T1000 (cell line): ENCODE results near the gene TOM1L1.

Experiments used
- DNase-seq: peaks from one replicate; lab custom pipeline; 2025; ENCODE audit warnings: mixed read lengths; lab: John Stamatoyannopoulos, UW

The TOM1L1 gene

DNA sequence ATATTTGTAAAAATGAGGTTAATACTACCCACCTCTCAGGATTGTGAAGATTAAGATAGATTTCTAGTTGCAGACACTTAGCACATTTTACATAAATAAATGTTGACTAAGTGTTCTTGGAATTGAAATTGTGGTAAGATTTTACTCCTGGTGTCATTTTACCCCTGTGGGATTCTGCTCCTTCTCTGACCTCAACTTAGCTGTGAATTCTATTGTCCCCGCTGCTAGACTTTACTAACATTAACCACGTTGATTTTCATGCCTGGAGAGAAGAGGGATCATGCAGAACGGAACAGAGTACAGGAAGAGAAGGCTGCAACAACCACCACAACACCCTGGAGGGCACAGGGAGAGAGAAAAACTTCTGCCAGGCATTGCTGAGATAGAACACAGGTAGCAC lies 2.1 kb upstream of the TOM1L1 start:
- DNase-seq: no peak

DNA sequence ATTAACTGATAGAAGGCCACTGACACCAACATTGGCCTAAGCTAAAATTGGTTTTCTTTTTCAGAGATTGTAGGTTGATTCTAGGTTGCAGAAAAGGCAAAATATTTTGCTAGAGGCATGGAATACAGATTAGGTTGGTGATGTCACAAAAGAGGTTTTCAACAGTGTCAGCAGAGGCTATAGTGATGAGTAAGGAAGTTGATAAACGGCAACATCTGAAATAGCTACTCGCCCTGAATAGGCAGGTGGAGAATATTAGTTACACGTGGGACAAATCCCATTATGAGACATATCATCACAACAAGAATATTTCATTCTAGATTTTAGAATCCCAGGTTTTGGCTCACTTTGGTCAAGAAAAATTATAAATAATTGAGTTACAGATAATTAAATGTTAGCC lies 1.5 kb upstream of the TOM1L1 start:
- DNase-seq: no peak

DNA sequence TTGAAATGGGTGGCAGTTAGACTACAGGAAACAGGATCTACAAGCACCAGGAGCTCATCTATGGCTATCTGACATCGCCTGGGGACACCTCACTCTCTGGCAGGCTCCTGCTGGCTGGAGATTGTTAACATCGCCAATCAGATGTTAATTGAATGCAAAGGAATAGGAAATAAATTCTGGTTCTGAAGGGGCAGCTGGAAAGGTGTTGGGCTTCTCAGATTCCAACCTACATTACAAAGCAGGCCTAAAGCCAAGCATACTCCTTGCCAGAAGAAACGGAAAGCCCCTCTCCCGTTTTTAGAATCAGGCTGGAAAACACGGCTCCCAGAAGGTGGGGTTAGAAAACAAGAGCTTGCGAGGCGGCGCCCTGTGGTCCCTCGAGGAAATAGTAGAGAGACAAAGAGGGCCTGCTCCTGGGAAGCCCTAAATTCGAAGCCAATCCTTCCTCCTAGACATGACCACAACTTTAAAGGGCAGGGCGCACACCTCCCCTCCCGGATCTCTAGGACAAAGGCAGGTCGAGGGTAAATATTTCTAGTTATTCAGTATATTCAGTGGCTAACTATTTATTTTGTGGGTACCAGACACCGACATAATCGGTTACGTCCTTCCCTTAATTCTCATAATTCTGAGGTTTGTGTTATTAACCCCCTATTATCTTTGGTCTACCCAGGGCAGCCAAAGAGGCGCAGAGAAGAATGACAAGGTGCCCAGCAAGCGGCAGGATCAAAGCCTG lies 763 bp upstream of the TOM1L1 start:
- DNase-seq: no peak

DNA sequence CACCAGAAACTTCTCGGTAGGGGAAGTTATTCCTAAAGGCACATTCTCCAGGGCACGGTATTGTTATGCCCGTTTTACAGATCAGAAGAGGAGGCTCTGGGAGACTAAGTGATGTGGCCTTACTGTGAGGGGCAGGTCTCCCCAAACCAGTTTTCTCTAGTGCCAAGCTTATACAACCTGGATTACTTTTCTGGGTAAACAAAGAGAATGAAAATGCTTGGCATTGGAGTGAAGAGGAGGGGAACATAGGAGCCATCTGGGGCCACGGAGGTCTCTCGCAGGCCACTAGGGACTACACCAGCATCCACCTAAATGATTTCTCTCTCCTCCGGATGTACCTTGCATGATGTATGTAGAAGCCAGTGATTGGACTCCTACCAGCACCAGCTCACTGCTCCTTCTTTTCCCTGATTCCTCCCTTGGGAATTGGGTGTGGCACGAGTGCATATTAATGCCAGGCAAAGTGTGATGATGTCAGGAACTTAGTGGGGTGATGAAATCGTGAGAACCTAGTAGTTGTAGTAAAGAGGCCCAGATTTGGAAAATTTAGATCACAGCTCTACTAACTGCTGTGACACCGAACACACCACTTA lies 674 bp downstream of the TOM1L1 start:
- DNase-seq: no peak

DNA sequence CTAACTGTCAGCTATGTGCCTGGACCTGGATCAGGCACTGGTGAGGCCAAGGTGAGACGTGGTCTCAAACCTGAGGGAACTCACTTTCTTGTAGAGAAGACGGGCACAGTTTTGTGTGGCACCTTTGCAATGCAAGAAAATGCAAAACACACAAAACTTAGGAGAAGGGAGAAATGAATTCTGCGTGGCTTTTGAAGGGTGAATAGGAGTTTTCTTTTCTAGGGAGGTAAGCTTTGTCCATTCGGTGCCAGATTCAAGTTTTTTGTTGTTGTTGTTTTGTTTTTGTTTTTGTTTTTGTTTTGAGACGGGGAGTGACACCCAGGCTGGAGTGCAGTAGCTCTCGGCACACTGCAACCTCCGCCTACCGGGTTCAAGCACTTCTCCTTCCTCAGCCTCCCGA lies 1.4 kb downstream of the TOM1L1 start:
- DNase-seq: no peak

DNA sequence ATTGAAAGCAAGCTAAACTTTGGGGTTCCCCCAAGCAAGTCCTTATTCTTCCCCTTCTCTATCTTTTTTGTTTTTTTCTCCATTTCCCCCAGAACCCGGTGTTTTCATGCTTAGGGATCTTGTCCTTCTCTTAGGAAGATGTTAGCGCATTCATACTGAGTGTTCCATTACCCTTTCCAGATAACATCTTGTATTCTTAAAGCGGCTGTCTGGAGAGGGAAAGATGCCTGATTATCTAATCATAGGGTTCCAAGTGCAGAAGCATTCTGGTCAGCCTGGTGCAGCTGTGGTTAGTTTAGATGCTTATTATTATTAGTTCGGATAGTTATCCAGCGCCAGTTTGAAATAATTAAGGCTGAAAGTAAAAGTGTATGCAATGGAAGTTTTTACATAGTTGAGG lies 2.0 kb downstream of the TOM1L1 start:
- no peak for DNase-seq

DNA sequence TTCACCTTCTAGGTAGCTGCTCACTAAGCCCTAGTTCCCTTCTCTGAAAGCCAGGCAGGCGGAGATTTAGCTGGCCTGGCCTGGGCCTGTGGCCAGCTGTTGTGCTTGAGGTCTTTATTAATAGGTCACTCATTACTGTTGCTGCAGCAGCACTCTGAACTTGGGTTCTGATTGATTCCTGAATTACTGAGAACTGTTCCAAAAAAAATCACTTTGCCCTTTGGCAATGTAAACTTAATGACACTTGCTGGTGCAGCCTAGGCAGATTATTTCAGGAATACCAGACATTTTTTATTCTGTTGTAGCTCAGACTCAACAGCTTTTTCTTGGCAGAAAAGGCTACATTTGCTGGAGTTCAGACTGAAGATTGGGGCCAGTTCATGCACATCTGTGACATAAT lies 2.7 kb downstream of the TOM1L1 start:
- no peak for DNase-seq

DNA sequence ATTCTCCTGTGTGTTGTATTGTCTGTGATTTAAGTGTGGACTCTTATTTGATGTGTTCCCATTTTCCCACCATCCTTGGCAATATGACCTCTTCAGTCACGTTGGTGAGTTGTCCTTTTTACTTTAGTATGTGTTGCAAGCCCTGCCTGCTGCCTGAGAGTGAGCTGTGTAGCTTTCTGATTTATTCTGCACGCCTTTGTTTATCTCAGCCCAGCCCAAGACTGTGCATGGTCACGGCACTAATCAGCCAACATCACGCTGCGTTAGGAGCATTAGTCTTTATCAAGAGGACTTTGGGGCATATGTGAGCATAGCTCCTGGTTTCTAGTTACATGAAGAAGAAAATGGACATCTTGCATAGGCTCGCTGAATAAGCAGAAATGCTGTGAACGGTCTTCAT lies 6.0 kb downstream of the TOM1L1 start:
- no peak for DNase-seq

DNA sequence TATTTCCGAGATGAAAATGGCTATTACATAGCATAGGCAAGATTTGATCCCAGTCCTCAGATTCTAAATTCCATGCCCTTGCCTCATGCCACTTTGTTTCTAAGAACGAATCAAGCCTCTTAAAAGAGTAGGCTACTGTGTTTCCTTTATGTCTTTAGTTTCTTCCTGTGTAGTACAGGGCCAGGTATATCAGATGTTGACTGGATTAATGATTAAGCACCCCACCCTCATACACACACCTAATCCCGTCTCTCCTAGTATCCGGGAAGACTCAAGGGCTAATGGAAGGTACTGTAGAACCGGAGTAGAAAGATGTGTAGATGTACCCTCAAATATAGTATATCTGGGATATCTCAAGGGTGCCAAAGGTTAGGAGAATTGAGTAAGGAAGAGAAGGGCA lies 6.7 kb downstream of the TOM1L1 start:
- DNase-seq: no peak

DNA sequence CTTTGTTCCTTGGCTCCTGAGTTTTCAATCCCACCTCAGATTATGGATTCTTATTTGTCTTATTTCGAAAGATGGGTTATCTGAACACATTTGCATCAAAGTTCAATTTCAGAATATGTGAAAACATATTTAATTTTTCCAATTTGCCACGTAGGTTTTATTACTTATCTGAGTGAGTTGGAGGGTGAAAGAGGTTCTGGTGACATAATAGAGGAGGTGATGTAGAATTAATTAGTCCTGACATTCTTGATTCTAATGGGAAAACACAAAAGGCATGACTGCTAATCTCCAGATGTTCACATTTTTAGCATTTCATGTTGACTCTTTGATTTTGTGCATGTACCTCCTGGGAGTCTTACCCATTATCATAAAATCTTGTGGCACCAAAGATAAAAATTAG lies 9.1 kb downstream of the TOM1L1 start:
- no peak for DNase-seq

DNA sequence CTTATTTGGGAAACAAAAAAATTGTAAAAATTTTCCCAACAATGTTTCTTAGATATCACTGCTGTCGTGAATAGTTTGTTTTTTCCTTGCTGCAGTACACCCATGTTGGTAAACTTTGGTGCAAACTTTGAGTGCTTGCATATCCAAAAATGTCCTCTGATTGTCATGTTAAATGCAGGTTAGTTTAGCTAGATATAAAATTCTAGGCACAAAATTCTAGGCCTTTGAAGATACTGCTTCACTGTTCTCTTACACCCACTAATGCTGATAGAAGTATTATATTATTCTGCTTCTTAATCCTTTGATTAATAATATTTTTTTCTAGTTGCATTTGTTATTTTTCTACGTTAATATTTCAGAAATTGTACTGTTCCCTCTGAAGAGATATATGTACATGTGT lies 16.1 kb downstream of the TOM1L1 start:
- no peak for DNase-seq

DNA sequence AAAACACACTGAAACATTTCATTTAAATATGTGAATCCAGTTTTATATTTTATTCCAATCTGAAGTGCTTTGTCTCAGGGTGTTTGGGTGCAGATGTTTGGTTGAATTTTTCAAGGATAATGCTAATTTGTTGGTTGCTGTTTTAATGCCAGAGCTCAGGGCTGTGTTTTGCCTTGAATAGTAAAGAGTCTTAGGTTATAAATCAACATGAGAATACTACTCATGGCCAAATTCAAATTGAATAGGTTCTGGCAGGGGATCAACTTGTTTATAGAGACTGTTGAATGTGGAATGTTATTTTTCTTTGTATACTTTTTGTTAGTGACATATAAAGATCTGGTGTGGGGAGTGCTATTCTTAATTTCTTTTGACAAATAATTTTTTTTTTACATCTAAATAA lies 18.8 kb downstream of the TOM1L1 start:
- DNase-seq: no peak

DNA sequence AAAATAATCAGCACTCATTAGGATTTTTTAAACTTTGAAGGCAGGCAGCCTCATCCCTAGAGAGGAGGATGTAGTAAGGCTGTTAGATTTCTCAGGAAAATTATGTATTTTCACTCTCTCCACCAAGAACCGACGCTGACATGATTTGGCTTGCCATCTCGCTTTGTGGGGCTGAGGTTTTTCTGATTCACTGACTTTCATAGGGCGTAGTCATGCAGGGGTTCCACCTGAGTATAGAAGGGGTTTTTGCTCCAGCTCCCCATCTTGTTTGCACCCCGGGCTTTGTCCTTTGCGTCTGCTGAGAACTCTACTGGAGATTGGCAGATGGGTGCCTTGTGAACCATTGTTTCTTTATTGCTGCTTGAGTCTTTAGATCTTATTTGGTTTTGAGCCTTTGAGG lies 20.2 kb downstream of the TOM1L1 start:
- no peak for DNase-seq

DNA sequence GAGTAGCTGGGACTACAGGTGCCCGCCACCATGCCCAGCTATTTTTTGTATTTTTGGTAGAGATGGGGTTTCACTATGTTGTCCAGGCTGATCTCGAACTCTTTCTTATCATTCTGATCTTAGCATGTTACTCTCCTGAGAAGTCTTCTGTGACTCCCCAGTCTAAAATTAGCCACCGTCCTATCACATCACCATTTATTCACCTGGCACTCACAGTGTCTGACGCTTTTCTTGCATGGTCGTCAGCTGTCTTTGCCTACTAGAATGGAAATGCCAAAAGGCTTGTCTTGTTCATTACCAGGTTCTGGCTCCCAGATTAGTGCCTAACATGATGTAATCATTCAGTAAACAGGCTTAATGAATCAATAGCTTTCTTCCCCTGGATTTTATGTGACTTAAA lies 23.8 kb downstream of the TOM1L1 start:
- DNase-seq: no peak

DNA sequence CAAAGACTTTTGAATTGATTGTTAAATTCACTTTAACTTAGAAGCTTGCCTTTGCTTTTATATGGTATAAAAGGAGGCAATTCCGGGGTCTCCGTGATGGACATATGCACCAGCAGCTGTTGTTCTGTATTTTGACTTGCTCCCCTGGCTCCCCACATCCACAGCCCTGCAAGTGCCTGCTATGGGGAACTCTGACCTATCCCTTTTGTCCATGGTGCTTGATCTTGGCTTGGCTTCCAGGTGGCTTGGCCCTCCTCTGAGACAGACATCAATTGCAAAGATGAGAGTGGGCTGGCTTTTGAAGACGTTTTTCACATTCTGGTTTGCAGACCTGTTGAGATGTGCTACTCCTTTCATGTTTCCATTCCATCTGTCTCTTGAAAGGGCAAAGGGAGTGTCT lies 26.9 kb downstream of the TOM1L1 start:
- DNase-seq: no peak

DNA sequence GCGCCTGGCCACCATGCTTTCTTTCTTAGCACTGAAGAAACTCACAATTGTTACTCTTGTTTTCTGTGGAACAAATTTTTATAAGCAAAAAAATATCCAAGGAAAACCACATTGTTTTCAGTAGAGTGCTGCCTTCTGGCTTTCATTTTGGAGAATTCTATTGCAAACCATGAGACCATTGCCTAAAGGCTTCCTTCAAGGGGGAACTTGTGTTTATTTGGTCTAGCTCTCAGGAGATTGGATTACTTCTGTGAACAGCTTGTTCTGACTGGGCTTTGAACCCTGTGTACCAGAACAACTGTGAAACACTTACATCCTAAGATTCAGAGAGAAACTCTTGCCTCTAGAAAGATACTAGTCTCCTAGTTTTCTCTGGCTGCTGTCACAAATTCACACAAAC lies 32.1 kb downstream of the TOM1L1 start:
- no peak for DNase-seq

DNA sequence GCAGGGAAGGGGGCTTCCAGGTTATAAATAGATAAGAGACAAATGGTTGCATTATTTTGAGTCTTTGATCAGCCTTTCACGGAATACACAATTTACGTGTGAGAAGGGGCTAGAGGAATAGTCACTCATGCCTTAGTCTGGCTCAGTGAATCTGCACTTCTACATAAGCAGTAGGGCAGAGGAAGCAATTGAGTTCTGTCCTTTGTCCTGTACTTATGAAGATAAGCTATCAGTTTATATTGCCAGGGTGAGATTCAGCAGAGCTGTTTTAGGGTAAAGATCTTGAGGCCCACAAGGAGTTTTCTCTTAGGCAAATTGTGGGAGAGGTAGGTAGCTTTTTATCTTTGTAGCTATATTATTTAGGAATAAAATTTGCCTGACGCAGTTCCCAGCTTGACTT lies 33.3 kb downstream of the TOM1L1 start:
- DNase-seq: no peak

DNA sequence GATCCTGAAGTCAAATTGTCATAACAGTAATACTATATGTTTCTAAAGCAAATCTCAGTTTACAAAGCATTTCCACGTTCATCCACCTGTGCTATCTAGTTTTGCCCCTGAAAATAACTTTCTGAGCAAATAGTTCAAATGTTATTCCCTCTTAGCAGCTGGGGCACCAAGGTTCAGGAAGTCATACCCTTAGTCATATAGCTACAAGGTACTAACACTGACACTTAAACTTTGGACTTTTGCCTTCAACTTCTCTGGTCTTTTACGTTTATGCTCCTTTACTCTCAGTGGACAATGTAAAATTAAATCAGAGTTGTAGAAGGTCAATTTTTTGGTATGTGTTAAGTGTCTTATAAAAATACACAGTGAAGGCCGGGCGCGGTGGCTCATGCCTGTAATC lies 34.8 kb downstream of the TOM1L1 start:
- DNase-seq: no peak

DNA sequence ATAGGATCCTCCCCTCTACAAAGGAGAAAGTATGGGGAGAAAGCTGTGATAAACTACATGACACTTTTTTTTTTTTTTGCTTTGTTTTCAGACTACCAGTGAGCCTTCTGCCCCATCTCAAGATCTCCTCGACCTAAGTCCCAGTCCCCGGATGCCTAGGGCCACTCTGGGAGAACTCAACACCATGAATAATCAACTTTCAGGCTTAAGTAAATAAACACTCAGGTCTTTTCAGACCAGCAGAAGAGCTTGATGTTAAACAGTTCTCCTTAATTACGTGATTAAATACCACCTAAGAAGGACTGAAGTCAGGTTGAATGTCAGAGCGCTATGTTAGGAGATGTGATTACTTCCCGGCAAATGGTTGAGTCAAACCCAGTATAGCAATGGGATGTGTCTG lies 36.4 kb downstream of the TOM1L1 start:
- no peak for DNase-seq

DNA sequence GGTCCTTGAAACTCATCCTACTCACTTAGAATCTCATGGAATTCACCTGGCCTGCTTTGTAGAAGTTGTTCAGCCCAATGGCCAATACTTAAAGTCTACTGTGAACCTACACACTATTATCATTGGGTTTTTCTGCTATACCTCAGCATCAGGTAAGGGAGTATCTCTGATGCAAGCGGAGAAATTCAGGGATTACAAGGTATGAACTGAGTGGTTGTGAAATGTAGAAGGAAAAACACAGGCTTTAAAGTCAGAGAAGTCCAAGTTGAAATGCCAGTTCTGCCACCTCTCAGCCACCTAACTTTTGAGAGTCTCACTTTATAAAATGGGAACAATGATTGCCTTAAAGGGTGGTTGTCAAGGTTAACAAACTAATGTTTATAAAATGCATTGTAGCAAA lies 36.8 kb downstream of the TOM1L1 start:
- DNase-seq: no peak

DNA sequence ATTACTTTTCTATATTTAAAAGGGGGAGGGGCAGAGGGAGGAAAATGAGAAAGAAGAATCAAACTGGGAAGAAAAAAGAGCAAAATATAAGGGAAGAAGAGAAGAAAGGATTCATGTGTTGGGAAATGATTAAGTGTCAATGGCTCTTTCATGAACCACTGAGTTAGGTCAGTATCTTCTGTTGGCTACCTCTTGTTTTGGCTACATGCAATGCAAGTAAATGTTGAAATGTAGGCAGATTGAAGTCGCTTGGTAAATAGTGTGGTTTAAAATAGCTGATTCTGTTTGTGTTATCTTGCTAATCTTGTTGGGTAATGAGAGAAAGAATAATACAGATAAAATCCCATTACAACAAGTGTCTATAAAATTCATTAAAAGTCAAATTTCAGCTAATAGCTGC lies 40.6 kb downstream of the TOM1L1 start:
- DNase-seq: no peak

DNA sequence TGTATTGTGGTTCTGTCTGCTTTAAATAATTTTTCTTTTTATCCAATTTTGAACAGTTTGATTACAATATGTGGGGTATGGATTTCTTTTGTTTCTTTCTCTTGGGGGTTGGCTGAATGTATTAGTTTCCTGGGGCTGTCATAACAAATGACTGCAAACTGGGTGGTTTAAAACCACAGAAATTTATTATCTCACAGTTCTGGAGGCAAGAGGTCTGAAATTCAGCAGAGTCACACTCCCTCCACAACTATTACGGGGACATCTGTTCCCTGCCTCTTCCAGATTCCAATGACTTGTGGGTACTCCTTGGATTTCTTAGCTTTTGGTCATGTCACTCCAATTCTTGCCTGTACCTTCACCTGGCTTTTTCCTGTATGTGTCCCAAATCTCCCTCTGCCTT lies 44.1 kb downstream of the TOM1L1 start:
- DNase-seq: no peak

DNA sequence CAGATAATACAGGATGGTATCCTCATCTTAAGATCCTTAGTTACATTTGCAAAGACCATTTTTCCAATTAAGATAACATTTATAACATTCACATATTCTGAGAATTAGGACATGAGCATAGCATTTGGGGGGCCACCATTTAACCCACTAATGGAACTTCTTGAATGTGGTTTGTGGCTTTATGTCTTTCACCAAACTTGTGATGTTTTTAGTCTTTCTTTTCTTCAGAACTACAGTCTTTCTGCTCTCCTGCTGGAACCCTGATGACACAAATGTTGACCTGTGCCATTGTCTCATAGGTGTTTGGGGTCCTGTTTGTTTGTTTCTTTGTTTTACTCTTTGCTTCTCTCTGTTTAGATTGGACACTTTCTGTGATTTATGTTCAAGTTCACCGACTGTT lies 44.6 kb downstream of the TOM1L1 start:
- no peak for DNase-seq

DNA sequence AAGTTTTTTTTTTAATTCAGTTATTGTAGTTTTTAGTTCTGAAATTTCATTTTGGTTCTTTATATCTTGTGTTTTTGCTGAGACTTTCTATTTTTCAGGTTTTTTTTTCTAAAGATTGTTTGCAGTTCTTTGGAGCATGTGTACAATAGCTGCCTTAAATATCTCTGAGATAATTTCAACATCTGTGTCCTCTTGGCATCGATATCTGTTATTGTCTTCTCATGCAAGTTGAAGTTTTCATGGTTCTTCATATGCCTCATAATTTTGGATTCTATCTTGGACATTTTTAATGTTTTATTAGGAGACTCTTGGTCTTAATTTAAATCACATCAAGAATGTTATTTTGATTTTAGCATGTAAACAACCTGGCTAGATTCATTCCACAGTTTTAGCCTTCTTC lies 45.0 kb downstream of the TOM1L1 start:
- DNase-seq: no peak
